T-helper 1 cell (primary cell): ENCODE data around the gene C1orf87.

ENCODE experiments used
- DNase-seq, 5 donors: peaks; one replicate each; pipeline ENCODE4 v3.0.0-alpha.2; 2012 to 2020
- total RNA-seq, 4 donors: gene quantifications; one replicate each; lab custom pipeline; 2026; lab: John Stamatoyannopoulos, UW

The C1orf87 gene
- 0 reads per million in 4 donors for total RNA-seq

- no peak for DNase-seq
These were observed at the start of gene C1orf87 for GRCh38 chr1:60073605-60074278. TSS of gene C1orf87 (minus strand) at chr1:60073770. CDS start at chr1:60072643, 1,127 bp downstream.

DNA sequence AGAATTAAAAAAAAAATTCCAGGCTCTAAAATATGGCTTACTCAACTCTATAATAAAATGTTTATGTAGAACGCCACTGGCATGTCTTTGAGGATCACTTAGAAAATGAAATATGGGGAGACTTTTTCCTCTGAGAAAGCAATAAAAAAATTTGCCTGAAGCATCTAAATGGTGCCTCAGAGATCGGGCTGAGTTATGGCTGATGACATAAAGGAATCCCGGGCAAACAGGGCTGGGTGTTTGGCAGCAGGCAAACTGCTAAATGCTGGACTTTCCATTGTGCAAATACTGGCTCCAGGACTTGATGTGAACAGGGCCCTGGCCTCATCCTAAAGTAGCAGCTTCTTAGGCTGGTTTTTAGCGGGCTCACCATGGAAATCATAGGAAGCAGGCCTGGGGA is 44.5 kb upstream of the C1orf87 start:
- DNase-seq: no peak

GRCh38 chr1:60114745-60115318 is 41.3 kb upstream of the C1orf87 start:
- no peak for DNase-seq

DNA sequence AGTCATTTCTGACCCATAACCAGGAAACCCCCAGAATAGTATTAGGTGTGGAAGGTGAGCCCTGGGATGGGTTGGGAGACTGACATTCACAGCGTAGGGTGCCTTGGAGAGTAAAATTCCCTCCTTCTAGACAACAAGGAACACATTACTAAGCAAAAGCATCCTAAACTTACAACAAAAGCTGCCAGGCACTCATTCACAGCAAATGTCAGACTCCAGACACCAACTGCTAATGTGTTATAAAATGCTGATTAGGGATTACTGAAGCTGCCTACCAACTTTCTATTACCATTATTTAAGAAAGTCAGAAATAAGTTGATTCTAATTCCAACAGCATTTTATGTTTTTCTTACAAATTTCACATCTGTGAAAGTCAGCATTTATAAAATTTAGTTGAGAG is 40.0 kb upstream of the C1orf87 start:
- no peak for DNase-seq

- DNase-seq: no peak
These were observed 39.5 kb upstream of the C1orf87 start for GRCh38 chr1:60113028-60113427.

DNA sequence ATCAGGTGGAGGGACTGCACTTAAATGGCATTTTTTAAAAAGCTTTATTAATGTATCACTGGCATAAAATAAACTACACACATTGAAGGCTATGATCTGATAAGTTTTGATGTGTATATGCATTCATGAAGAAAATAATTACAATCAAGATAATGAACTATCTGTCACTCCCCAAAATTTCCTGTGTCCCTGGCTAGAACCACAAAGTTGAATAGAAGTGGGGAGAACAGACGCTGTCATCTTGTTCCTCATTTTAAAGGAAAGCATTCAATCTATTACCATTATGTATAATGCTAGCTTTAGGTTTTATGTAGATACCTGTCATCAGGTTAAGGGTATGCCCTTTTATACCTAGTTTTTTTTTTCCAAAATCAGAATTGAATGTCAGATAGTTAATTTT is 38.1 kb upstream of the C1orf87 start:
- no peak for DNase-seq

DNA sequence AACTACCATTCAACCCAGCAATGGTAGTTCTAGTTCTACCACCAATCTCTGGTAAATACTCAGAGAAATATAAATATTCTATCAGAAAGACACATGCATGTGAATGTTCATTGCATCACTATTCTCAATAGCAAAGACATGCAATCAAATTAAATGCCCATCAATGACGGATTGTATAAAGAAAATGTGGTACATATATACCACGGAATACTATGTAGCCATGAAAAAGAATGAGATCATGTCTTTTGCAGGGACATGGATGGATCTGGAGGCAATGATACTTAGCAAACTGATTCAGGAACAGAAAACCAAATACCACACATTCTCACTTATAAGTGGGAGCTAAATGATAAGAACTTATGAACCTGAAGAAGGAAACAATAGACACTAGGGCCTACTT is 37.5 kb upstream of the C1orf87 start:
- DNase-seq: no peak

GRCh38 chr1:60108196-60108595 is 34.6 kb upstream of the C1orf87 start:
- no peak for DNase-seq

GRCh38 chr1:60103186-60103585 is 29.6 kb upstream of the C1orf87 start:
- DNase-seq: no peak

- DNase-seq: no peak
These were observed 28.9 kb upstream of the C1orf87 start for GRCh38 chr1:60102267-60103061.

- DNase-seq: no peak
These were observed 27.9 kb upstream of the C1orf87 start for GRCh38 chr1:60101516-60101915.

GRCh38 chr1:60091195-60091715 is 17.7 kb upstream of the C1orf87 start:
- DNase-seq: no peak

- DNase-seq: no peak
These were observed 17.1 kb upstream of the C1orf87 start for GRCh38 chr1:60090655-60091054.

DNA sequence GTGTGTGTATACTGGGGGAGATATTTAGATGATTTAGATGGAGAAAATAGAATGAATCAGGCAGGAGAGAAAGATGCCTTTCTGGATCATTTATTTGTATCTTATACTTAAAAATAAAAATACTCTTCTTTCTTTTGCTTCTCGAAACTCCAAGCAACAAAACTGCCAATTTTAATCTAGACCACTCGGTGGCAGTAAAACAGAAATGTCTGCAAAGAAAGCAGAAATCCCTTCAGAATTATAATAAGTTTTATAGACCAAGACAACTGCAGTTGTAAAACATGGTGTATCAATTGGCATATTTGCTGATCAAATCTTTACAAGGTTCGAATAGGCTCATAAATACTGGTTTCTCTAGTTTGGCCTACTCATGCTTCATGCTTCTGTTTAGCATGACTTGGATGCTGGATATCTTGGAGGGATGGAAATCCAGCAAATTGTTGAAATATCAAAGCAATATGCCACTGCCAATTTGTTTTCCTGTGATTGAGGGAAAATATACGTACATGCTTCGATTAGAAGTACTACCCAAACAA is 15.1 kb upstream of the C1orf87 start:
- no peak for DNase-seq

DNA sequence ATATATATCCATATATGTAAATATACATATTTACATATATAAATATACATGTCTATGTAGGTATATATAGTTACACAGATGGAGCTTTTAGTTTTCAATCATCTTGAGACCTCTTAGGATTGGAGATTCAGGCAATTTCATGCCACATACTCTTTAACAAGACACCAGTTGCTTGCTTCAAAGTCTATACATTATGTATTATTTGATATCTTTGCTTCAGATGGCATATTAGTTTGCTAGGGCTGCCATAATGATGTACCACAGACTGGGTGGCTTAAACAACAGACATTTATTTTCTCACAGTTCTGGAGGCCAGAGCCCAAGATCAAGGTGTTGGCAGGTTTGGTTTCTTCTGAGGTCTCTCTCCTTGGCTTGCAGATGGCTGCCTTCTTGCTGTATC is 14.1 kb upstream of the C1orf87 start:
- no peak for DNase-seq

- no peak for DNase-seq
These were observed 4.6 kb upstream of the C1orf87 start for GRCh38 chr1:60078182-60078581.

DNA sequence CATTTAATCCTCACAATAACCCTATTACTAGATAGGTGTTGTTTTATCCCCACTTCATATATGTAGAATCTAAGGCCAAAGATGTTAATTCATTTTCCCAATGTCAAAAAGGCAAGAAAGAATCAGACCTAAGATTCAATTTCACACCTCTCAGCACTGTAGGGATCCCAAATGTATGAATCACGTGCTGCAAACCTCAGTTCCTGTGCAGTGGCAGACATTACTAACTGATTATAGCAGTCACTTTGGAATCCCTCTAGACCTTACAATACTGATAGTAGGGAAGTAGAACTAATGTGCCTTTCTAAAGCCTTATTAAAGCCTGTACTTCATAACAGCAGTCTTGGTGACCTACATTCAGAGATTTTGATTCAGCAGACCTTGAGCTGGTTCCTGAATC is 2.3 kb downstream of the C1orf87 start:
- no peak for DNase-seq

- DNase-seq: no peak
These were observed 3.9 kb downstream of the C1orf87 start for GRCh38 chr1:60069691-60070090.

DNA sequence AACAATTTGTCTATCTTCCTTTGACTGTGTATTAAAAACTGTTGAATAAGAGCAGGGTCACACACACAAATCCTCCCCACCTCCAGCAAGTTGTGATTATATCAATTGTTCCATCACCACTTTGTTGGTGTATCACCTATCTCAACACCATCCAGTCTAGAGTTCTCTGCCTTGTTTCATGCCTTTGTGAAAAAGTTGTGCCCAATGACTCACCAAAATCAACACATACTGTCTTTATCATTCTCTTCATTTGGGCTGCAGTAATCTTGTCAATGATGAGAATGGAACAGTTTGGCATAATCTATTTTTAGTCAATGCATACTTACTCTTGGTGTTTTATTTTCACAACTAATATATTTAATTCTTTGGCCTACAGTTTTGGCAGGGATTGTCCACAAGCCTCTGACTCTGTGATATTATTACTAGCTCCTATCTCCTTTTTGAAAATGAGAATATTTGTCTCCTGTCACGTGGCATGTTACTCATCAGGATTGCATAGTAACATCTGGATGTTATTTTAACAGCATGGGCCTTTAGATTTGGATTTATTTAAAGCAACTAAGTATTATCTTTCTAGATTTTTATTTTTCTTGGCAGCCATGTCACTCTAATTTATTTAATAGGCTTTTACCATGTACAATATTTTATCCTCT is 5.1 kb downstream of the C1orf87 start:
- no peak for DNase-seq

DNA sequence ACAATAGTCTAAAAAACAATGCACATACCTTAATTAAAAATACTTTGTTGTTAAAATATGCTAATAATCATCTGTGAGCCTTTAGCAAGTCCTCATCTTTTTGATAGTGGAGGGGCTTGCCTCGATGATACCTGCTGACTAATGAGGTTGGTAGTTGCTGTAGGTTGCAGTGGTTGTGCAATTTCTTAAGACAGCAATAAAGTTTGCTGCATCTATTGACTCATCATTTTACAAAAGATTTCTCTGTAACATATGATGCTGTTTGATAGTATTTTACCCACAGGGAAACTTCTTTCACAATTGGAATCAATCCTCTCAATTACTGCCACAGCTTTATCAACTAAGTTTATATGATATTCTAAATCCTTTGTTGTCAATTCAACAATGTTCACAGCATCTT is 7.6 kb downstream of the C1orf87 start:
- DNase-seq: no peak

- no peak for DNase-seq
These were observed 8.4 kb downstream of the C1orf87 start for GRCh38 chr1:60065199-60065598.

- DNase-seq: no peak
These were observed 10.0 kb downstream of the C1orf87 start for GRCh38 chr1:60063561-60063960.

GRCh38 chr1:60059468-60059867 is 14.1 kb downstream of the C1orf87 start:
- no peak for DNase-seq
